Measurements from ENCODE around the gene INAFM1. TPM values are rescaled to one million over a fixed set of nuclear protein-coding genes. Genes with fewer than 3 reads are reported as not detected.

The INAFM1 gene
- total and polyA plus RNA-seq, 9 of the 15 experiments (the other 6 are each of a cell fraction or from before 2014, with no cell fraction given), result 0.71 to 30.9 (median 3.1) TPM

GRCh38 chr19:47309608-47310007 lies 34.9 kb downstream of the INAFM1 start, which contains the start of gene C5AR1 (continued):
- TF ChIP-seq SRSF3 (IDR thresholded peaks at IDR 0.05; ENCODE audit: insufficient read depth, low read length), result no peak
- TF ChIP-seq SMARCB1 (IDR thresholded peaks at IDR 0.05; ENCODE audit: insufficient read length, low read depth), result no peak
- 0 out of 4 replicates have a peak, but pooled peaks of 1 of the 2 experiments have one; percentile 26 for TF ChIP-seq MAZ (CRISPR knock-in tag; conservative IDR thresholded peaks at IDR 0.05 in 1 of 2, IDR thresholded peaks at IDR 0.05 in 1 of 2)
- TF ChIP-seq LEF1 (IDR thresholded peaks at IDR 0.05), result no peak
- TF ChIP-seq, protein P1, sequence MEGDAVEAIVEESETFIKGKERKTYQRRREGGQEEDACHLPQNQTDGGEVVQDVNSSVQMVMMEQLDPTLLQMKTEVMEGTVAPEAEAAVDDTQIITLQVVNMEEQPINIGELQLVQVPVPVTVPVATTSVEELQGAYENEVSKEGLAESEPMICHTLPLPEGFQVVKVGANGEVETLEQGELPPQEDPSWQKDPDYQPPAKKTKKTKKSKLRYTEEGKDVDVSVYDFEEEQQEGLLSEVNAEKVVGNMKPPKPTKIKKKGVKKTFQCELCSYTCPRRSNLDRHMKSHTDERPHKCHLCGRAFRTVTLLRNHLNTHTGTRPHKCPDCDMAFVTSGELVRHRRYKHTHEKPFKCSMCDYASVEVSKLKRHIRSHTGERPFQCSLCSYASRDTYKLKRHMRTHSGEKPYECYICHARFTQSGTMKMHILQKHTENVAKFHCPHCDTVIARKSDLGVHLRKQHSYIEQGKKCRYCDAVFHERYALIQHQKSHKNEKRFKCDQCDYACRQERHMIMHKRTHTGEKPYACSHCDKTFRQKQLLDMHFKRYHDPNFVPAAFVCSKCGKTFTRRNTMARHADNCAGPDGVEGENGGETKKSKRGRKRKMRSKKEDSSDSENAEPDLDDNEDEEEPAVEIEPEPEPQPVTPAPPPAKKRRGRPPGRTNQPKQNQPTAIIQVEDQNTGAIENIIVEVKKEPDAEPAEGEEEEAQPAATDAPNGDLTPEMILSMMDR (IDR thresholded peaks at IDR 0.05 in 2 of 3, conservative IDR thresholded peaks at IDR 0.05 in 1 of 3; ENCODE audit: insufficient read depth in 2 of 3, low read depth in 1 of 3, low read length in 3 of 3), result peak; percentile 27 to 55 (median 39); a peak in 3 of 6 replicates
- TF ChIP-seq CLOCK (CRISPR knock-in tag; IDR thresholded peaks at IDR 0.05; ENCODE audit: borderline replicate concordance), result no peak
- no peak for TF ChIP-seq NCOA6 (IDR thresholded peaks at IDR 0.05)
- no peak for TF ChIP-seq POLR3G (IDR thresholded peaks at IDR 0.05; ENCODE audit: extremely low read depth, insufficient read length, insufficient replicate concordance)

Data from K562 (cell line).